Smooth muscle cell (in vitro differentiated cells): ENCODE results near the gene GCNT1. TPM values are rescaled to one million over a fixed set of nuclear protein-coding genes. Genes with fewer than 3 reads are reported as not detected.

Source experiments
- DNase-seq: peaks from one replicate; lab custom pipeline; 2025; ENCODE audit not compliant: unreplicated experiment; lab: John Stamatoyannopoulos, UW
- H2AFZ ChIP-seq: fragments of 200-600 bp; sonication (generic); 2 replicates; pipeline ENCODE4 v1.6.0; 2016; ENCODE audit warnings: antibody characterized with exemption, low read depth, mild to moderate bottlenecking
- H3F3A ChIP-seq: fragments of 200-600 bp; sonication (generic); 2 replicates; pipeline ENCODE4 v1.6.0; 2017; ENCODE audit warnings: antibody characterized with exemption, low read depth
- H3K27ac ChIP-seq: fragments of 200-600 bp; sonication (generic); 2 replicates; pipeline ENCODE4 v1.5.1; 2016; ENCODE audit warnings: low read depth, mild to moderate bottlenecking
- H3K27me3 ChIP-seq: fragments of 200-600 bp; sonication (generic); 2 replicates; pipeline ENCODE4 v1.6.1; 2016; ENCODE audit warnings: low read depth, mild to moderate bottlenecking
- H3K36me3 ChIP-seq: fragments of 200-600 bp; sonication (generic); 2 replicates; pipeline ENCODE4 v1.5.1; 2016; ENCODE audit warnings: low read depth
- H3K4me1 ChIP-seq: fragments of 200-600 bp; sonication (generic); 2 replicates; pipeline ENCODE4 v1.5.1; 2016; ENCODE audit warnings: low read depth
- H3K4me2 ChIP-seq: fragments of 200-600 bp; sonication (generic); 2 replicates; pipeline ENCODE4 v1.6.0; 2016; ENCODE audit warnings: mild to moderate bottlenecking
- H3K4me3 ChIP-seq: fragments of 200-600 bp; sonication (generic); 2 replicates; pipeline ENCODE4 v1.5.1; 2016; ENCODE audit warnings: mild to moderate bottlenecking
- H3K79me2 ChIP-seq: fragments of 200-600 bp; sonication (generic); 2 replicates; pipeline ENCODE4 v1.6.0; 2016; ENCODE audit warnings: low read depth, mild to moderate bottlenecking
- H3K9ac ChIP-seq: fragments of 200-600 bp; sonication (generic); 2 replicates; pipeline ENCODE4 v1.6.0; 2016; ENCODE audit warnings: low read depth
- H3K9me3 ChIP-seq: fragments of 200-600 bp; sonication (generic); replicated peaks from 2 replicates; pipeline ENCODE4 v1.5.1; 2016; ENCODE audit warnings: low read depth
- H4K20me1 ChIP-seq: fragments of 200-600 bp; sonication (generic); 2 replicates; pipeline ENCODE4 v1.6.0; 2016; ENCODE audit warnings: low read depth
- WGBS: methylation state at CpG from one replicate; pipeline ENCODE4 v1.1.7; 2016; ENCODE audit warnings: low lambda C conversion rate; 5-methylcytosine and 5-hydroxymethylcytosine counted together
- polyA plus RNA-seq: library from polyadenylated mRNA; unstranded; fragments of >200 nt; fragmentation: Nextera tagmentation; extraction: Ambion mirVana; gene quantifications from 2 replicates; pipeline ENCODE4 v1.2.1, GENCODE V29; 2016
- total RNA-seq: library from RNA; depleted of rRNA; stranded (reverse); fragments of >200 nt; gene quantifications from 2 replicates; pipeline ENCODE4 v1.2.3, GENCODE V29; 2014
- TF ChIP-seq, protein P1 (sequence below): fragments of 200-600 bp; sonication (generic); IDR thresholded peaks from 2 replicates; pipeline ENCODE4 v1.5.1; 2017; ENCODE audit warnings: borderline replicate concordance, mild to moderate bottlenecking, antibody characterized with exemption; ENCODE audit not compliant: insufficient read depth, poor library complexity, severe bottlenecking

The GCNT1 gene
- total and polyA plus RNA-seq, 2 experiments from 2014 or later, result 4.9 to 7.1 TPM

DNA sequence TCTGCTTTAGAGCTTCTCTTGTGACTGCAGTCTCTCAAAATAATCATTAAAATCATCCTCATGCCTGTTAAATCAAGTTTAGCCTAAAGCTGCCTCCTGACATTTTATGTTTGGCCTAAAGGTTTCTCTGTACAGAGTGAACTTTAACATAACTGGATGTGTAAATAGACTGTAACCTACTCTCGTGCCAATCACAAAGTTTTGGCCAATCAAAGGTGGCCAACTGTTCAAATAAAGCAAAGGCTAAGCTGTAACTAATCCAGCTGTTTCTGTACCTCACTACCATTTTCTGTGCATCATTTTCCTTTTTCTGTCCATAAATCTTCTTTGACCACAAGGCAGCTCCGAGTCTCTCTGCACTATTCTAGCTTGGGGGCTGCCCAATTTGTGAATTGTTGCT, 86.2 kb downstream of the GCNT1 start:
- Histone ChIP-seq H3F3A (no peaks in the 10 kb centered on the region), H3K4me1 (no peaks in the 10 kb centered on the region), H3K36me3 (no peaks in the 10 kb centered on the region), H4K20me1 (no peaks in the 10 kb centered on the region), H3K27ac (no peak overlapping the region), H3K9ac (no peak overlapping the region), H2AFZ (no peak overlapping the region), H3K27me3 (no peaks in the 10 kb centered on the region), H3K4me2 (no peak overlapping the region), H3K9me3 (no peaks in the 10 kb centered on the region), H3K4me3 (no peak overlapping the region), H3K79me2 (no peaks in the 10 kb centered on the region)
- DNase-seq, result no peak
- TF ChIP-seq, protein P1, sequence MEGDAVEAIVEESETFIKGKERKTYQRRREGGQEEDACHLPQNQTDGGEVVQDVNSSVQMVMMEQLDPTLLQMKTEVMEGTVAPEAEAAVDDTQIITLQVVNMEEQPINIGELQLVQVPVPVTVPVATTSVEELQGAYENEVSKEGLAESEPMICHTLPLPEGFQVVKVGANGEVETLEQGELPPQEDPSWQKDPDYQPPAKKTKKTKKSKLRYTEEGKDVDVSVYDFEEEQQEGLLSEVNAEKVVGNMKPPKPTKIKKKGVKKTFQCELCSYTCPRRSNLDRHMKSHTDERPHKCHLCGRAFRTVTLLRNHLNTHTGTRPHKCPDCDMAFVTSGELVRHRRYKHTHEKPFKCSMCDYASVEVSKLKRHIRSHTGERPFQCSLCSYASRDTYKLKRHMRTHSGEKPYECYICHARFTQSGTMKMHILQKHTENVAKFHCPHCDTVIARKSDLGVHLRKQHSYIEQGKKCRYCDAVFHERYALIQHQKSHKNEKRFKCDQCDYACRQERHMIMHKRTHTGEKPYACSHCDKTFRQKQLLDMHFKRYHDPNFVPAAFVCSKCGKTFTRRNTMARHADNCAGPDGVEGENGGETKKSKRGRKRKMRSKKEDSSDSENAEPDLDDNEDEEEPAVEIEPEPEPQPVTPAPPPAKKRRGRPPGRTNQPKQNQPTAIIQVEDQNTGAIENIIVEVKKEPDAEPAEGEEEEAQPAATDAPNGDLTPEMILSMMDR, result no peak
- 94% methylated on average over 2 of the region's 2 CpGs for WGBS

DNA sequence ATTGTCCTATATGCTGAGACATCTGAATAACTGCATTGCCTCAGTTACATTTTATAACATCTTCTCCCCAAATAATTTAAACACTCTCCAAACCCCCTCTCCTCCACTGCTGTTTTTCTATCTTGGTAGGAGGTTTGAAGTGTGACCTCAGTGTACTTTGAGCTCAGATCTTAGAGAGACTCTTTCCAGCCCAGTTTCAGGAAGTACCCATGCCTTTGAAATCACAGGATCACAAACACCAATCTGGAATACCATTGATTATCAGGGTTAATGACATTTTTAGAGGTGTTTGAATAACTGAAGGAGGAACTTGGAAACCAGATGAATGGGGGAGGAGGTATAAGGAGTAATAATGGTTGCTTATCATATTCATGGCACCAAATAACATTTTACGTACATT, 93.2 kb downstream of the GCNT1 start:
- Histone ChIP-seq H4K20me1 (no peaks in the 10 kb centered on the region), H3K4me1 (no peaks in the 10 kb centered on the region), H3F3A (no peaks in the 10 kb centered on the region), H3K9ac (no peak overlapping the region), H3K79me2 (no peaks in the 10 kb centered on the region), H3K36me3 (no peaks in the 10 kb centered on the region), H3K4me2 (no peak overlapping the region), H3K4me3 (no peak overlapping the region), H2AFZ (no peak overlapping the region), H3K27ac (no peak overlapping the region), H3K27me3 (no peaks in the 10 kb centered on the region), H3K9me3 (no peaks in the 10 kb centered on the region)
- TF ChIP-seq, protein P1, result no peak
- DNase-seq, result no peak
- 100% methylated on average over 1 of the region's 1 CpG for WGBS

DNA sequence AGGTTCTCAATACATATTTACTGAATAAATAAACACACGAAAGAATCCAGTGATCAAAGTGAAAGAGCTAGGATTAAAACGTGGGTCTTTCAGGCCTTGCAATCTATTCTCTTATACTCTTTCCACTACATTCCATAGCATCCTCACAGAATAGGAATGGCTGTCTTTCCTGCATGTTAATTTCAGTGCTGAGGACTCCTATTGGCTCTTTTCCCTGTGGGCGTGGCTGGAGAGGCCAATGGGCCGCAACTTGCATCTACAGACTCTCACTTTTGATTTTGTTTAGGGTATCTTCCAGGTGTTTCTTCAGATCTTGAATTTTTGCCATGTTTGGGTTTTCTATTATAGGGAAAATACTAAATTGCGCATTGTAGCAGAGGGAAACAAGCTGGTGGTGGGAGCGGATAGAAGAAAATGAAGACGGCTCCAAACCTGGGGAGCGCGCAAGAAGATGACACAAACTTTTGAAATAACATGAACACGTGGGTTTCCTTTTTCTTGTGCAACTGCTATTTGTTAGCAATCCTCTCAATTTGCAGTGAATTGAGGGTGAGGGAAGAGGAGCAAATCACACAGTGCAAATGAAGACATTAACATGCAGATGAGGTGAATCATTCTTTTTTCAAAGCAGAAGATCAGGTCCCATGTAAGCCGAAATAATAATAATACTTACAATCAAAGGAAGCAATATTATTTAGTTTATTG, 93.9 kb downstream of the GCNT1 start:
- TF ChIP-seq, protein P1, result no peak
- Histone ChIP-seq H3K4me3 (no peak overlapping the region), H3K27me3 (no peaks in the 10 kb centered on the region), H4K20me1 (no peaks in the 10 kb centered on the region), H3K4me2 (no peak overlapping the region), H3F3A (no peaks in the 10 kb centered on the region), H3K36me3 (no peaks in the 10 kb centered on the region), H3K9ac (no peak overlapping the region), H2AFZ (no peak overlapping the region), H3K79me2 (no peaks in the 10 kb centered on the region), H3K9me3 (no peaks in the 10 kb centered on the region), H3K27ac (no peak overlapping the region), H3K4me1 (no peaks in the 10 kb centered on the region)
- no peak for DNase-seq
- 87% methylated on average over 11 of the region's 11 CpGs for WGBS

DNA sequence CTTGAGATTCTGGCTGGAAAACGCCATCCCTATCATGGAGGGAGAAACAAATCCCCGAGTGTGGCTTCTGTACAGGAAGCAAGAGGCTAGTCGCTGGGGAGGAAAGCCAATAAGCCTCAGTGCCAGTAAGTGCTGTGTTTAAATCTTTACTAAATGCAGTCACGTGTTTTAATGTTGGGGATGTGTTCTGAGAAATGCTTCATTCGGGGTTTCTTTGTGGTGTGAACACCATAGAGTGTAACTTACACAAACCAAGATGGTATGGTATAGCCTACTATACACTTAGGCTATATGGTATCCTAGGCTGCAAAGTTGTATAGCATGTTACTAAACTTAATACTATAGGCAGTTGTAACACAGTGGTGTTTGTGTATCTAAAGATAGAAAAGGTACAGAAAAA, 94.7 kb downstream of the GCNT1 start:
- Histone ChIP-seq H3K4me3 (no peak overlapping the region), H3K27ac (no peak overlapping the region), H3K36me3 (no peaks in the 10 kb centered on the region), H2AFZ (peak overlapping the region; percentile 65), H3K4me1 (no peaks in the 10 kb centered on the region), H3K9me3 (no peaks in the 10 kb centered on the region), H4K20me1 (no peaks in the 10 kb centered on the region), H3K27me3 (no peaks in the 10 kb centered on the region), H3K4me2 (no peak overlapping the region), H3K9ac (no peak overlapping the region), H3K79me2 (no peaks in the 10 kb centered on the region), H3F3A (no peaks in the 10 kb centered on the region)
- TF ChIP-seq, protein P1, result no peak
- no peak for DNase-seq
- 31% methylated on average over 5 of the region's 5 CpGs for WGBS
